ENCODE measurements around the gene SLC5A3.

DNA sequence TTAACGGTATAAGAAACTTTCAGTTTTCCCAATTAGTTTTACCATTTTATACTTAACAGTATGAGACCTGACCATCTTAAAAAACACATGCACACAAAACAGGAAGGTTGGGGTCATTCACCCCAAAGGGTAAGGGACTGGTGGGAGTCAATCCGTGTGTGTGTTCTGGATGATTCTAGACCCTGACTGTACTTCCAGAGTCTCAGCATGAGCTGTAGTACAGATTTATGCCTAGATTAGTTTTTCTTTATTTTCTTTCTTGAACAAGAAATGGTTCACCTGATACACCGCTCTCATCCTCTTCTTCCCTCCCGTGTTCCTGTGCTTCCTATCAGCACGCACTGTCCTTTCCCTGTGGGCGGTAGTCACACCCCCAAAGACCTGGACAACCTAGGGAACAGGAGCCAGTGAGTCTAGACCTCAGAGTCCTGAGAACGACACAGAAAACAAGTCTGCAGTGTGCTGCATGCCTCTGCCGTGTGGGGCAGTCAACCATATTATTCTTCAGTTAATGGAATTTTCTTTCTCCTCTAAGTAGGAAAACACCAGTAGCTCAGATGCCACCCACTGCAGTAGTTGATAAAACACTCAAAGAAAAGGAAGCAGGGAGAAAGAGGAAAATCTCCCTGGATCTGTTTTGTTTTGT is 38.9 kb upstream of the SLC5A3 start:
- TF ChIP-seq, protein P1, sequence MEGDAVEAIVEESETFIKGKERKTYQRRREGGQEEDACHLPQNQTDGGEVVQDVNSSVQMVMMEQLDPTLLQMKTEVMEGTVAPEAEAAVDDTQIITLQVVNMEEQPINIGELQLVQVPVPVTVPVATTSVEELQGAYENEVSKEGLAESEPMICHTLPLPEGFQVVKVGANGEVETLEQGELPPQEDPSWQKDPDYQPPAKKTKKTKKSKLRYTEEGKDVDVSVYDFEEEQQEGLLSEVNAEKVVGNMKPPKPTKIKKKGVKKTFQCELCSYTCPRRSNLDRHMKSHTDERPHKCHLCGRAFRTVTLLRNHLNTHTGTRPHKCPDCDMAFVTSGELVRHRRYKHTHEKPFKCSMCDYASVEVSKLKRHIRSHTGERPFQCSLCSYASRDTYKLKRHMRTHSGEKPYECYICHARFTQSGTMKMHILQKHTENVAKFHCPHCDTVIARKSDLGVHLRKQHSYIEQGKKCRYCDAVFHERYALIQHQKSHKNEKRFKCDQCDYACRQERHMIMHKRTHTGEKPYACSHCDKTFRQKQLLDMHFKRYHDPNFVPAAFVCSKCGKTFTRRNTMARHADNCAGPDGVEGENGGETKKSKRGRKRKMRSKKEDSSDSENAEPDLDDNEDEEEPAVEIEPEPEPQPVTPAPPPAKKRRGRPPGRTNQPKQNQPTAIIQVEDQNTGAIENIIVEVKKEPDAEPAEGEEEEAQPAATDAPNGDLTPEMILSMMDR (IDR thresholded peaks at IDR 0.05), result no peak
- TF ChIP-seq EP300 (IDR thresholded peaks at IDR 0.05), result no peak
- TF ChIP-seq POLR2A (IDR thresholded peaks at IDR 0.05), result no peak
